GM10266 (cell line): ENCODE data around the gene TLE1.

Experiments
- DNase-seq: peaks from one replicate; pipeline ENCODE4 v3.0.0; 2012; ENCODE audit errors: extremely low spot score
- CTCF ChIP-seq: IDR thresholded peaks from 2 replicates; pipeline ENCODE4 v1.5.1; 2012; ENCODE audit warnings: mild to moderate bottlenecking, low read depth; ENCODE audit not compliant: control insufficient read depth, insufficient read depth; ENCODE audit errors: missing control alignments

Gene TLE1

GRCh38 chr9:81591791-81592190 lies 97.6 kb downstream of the TLE1 start:
- DNase-seq: no peak
- no peak for TF ChIP-seq CTCF

- TF ChIP-seq CTCF: no peak
- DNase-seq: no peak
Measured at GRCh38 chr9:81590688-81591087, 98.7 kb downstream of the TLE1 start.

- no peak for DNase-seq
- no peak for TF ChIP-seq CTCF
Measured at GRCh38 chr9:81589819-81590218, 99.5 kb downstream of the TLE1 start.

GRCh38 chr9:81589392-81589791 lies 100.0 kb downstream of the TLE1 start:
- no peak for DNase-seq
- TF ChIP-seq CTCF: no peak

- DNase-seq: no peak
- no peak for TF ChIP-seq CTCF
Measured at GRCh38 chr9:81588148-81588871, 101.0 kb downstream of the TLE1 start.

- no peak for DNase-seq
Measured at GRCh38 chr9:81586786-81587185, 102.6 kb downstream of the TLE1 start.

More at GRCh38 chr9:81586786-81587185, 102.6 kb downstream of the TLE1 start:
- no peak for TF ChIP-seq CTCF
